GM21786 (cell line): ENCODE results near the gene FBXL3.

ENCODE experiments used
- ATAC-seq: cut with Tn5 transposase; IDR thresholded peaks from one replicate; pipeline ENCODE4 v1.9.1; 2021; ENCODE audit not compliant: unreplicated experiment

The FBXL3 gene, protein sequence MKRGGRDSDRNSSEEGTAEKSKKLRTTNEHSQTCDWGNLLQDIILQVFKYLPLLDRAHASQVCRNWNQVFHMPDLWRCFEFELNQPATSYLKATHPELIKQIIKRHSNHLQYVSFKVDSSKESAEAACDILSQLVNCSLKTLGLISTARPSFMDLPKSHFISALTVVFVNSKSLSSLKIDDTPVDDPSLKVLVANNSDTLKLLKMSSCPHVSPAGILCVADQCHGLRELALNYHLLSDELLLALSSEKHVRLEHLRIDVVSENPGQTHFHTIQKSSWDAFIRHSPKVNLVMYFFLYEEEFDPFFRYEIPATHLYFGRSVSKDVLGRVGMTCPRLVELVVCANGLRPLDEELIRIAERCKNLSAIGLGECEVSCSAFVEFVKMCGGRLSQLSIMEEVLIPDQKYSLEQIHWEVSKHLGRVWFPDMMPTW

DNA sequence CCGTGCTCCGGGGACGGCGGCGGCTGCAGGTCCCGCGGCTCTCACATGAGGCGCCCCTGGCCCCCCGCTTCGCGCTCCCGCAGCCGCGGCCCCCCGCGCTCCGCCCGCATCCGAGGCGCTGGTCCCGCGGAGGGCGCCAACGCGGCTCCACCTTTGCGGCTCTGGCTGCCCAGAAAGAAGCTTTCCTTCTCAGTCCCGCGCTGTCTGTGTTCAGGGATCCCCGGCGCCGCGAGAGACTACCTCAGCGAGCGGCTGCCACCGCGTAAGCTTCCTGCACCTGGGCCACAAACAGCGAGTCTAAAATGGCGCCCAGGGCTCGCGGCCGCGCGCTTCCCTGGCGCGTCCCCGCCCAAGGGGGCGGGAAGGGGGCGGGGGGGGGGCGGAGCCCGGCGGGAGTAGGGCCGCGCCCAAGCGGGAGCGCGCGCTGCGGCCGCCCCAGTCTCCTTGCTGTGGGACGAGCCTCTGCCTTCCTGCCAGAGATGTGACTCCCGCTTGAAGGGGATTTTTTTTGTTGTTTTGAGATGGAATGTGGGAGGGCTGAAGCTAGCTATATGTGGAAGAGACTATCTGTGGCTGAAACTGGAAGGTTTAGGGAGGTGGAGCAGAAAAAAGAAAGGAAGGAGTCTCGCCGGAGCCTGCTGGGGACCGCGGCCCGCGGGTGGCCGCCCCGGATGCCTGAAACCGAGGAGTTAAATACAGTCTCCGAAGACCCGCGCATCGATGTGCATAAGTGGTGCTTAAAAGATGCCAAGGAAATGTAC lies at the start of gene FBXL3:
Gene FBXL3 (minus strand): TSS at position 299 of the 761 bp plus-strand sequence. CDS start 5,299 bp downstream, outside the sequence.
- ATAC-seq, result peak; percentile 51

DNA sequence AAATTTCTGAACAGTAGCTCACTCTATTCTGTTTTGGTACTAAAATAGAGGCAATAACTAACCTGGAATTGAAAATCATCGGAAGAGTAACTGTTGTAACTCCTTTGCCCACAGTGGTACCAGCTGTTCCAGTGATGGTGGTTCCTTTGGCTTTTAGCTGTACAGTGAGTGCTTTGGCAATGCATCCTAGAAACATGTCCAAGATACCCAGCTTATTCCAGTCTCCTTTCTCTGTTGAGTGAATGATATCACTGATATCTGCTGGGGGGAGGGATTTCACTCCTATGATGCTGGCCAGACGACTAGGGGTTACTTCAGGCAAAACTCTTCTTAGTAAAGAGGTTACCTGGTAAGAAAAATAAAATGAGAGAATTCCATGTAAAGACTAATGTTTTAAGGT lies 40.6 kb upstream of the FBXL3 start:
- no peak for ATAC-seq

DNA sequence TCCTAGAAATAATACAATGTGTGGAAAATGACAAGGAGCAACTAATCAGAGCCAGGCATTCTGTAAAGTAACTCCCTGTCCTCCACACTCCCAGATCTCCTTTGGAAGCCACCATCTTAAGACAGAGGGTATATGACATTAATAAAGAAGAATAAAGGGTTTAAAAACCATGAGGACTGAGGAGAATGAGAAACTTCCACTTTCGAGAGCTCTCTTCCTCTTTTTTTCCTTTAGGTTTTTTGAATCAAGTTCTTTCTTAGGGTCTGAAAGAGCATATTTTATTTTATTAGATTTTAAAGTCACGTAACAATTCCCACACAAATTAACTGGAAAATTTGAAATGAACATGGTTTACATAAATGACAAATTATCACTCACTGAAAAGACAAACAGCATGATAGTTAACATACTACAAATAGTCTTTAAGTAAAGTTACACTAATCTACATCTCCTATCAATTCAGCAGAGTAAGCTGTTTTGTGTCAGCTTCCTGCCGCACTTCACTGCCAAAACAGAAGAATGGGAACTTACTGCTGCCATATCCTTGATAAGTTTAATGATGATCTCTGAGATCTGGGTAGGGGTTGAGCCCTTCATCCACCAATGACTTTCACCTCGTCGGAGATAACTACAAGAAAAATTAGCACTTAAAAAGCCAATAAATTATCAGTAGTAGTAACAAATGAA lies 38.6 kb upstream of the FBXL3 start:
- no peak for ATAC-seq

DNA sequence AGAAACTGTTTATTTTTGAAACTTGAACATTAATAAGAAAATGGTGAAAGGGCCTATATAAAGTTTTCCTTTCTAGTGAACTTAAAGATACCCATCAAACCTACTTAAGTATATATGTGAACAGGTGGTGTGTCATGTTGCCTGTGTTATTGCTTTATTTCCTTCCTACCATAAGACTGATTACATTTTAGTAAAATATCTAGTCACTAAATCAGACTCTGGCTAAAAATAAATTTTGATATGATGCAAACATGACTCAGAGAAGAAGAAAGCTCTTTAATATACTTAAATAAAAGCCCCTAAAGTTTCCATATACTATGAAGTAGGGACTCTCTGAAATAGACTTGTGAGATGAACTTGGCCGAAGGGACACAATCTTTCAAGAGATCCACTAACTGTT lies 35.1 kb upstream of the FBXL3 start:
- no peak for ATAC-seq

DNA sequence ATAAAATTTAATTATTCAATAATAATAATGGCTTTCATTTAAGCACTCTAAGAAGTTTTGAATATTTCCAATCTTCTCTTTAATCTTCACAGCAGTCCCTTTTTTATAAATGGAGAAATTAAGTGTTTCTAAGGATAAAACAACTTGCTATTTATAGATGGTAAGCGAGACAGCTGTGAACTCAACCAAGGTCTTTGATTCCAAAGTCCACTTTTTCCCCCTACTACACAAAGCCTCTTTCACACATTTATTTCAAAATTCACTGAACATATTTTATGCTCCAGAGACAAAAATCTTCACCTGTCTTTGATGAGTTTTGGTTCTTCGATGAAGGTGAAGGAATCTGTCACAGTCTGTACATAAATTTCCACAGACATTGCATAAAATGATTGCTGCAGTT lies 34.4 kb upstream of the FBXL3 start:
- no peak for ATAC-seq

DNA sequence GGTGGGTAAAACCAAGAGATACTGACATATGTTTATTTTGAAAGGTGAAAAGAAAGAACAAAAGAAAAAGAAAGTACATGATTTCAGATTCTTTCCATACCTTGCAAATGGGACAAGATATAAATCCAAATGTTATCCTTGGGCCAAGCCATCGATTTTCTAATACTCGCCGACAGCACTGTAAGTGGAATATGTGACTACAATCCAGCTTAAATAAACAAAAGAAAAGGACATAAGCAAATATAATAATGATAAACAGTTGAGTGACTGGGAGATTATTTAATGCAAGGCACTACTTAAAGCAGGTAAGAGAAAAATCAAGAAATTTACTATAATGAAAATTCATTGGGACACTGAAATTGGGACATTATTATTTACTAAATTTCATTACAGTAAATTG lies 29.9 kb upstream of the FBXL3 start:
- ATAC-seq, result no peak

DNA sequence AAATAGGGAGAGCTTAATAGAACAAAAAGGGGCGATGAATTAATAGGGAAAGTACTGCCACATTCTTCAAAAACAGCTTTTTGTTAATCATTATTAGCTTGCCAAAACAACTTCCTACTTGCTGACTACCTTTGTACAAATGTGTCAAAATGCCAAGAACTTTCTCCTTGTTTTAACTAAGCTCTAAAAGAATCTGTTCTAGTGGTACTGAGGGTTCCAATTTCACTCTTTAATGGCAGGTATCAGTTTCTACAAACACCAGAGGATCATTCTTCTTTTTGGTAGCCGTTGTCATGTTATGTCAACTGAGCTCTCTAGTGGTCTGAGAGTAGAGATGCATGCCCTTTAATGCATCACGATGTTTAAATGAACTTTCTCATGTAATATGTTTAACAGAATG lies 29.4 kb upstream of the FBXL3 start:
- no peak for ATAC-seq

DNA sequence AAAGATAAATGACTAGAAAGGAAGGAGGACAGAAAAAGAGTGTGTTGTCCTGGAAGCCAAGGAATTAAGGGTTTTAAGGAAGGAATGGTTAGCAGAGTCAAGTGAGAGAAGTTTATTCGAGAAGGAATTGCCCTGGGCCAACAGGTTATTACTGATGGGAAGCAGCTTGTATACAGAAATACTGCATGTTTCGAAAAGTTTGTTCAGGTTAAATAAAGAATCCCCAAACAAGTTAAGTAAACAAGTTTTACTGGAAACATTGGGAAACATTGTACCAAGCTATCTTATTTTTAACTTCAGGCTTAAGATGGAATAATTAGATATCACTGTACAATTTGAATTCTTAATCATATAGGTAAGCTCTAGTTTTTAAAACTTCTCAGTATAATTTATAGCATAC lies 28.2 kb upstream of the FBXL3 start:
- no peak for ATAC-seq

DNA sequence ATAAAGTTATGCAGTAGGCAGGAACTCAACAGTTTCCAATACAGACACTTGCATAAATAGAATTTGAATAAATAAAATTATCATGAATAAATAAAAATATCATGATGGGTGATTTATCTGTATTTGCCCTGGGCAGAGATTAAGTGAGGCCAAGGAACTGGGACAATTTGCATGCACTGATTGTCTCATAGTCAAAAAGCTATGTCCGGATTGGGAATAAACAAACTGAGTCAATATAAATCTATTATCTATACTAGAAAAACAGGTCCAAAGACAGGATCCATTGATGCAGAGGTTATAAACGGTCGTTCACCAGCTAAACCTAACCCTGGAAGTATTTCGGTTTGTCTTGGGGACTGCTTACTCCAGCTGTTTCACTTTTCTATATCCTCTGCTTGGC lies 26.2 kb upstream of the FBXL3 start:
- no peak for ATAC-seq

DNA sequence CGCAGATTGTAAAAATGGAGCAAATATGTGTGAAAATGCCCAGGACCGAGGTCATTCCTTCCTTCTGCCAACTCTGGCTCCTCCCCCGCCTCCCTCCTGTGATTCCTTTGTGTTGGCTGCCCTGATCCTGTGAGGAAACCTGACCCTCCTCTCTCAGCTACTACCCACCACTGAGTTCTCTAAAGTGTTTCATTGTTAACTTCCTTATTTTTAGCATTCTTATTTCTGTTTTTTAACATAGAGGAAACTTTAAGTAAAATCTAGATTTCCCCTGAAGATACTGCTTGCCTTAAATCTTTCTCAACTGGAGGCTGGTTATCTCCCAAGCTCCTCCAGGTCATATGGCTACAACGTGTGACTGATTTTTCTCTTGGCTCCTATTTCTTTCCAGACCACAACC lies 21.7 kb upstream of the FBXL3 start:
- ATAC-seq, result no peak

DNA sequence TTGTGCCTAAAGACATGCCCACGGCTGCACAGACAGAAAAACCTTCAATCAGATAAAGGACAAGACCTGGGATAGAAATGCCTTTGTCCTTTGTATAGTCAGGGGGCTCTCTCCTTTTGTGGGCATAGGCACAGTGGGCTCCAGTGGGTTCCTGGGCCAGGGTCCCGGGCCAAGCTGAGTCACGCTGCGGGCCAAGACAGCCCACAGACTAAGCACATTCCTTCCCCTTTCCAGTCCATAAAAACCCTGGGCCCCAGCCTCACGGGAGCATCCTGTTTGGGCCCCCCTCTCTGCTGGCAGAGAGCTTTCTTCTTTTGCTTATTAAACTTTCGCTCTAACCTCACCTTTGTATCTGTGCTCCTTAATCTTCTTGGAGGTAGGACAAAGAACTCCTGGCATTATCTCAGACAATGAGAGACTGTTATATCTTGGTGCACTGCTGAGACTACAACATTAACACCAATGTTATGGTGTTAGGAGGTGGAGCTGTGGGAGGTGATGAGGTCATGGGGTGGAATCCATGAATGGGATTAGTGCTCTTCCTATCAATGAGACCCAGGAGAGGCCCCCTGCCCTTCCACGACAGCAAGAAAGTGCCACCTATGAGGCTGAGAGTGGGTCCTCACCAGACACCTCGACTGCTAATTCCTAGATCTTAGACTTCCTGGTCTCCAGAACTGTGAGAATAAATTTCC lies 20.8 kb upstream of the FBXL3 start:
- no peak for ATAC-seq

DNA sequence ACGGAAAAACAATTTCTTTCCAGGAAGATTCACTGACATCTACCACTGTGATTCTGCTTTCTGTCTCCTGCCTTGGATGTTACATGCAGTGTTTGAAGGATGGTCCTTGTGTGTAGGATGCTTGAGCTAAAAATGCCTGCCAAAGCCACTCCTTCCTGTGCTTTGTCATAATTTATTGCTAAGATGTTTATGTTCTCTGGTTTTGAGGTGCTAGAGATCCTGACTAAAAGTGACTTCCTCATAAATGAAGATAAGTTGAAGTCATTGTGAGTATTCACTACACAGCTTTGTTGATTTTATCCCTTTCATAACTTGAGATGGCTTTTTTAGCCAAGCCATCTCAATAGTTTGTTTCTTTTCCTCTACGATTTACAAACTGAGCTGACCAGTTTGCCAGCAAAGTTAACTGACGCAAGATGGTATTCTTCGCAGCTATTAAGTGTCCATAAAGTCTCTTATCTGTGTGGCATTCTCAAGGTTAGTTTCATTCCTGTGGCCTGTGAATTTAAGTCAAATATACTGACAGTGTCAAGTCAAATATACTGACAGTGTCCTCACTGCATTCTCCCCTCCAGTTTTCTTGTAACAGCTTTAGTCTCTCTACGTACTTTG lies 15.7 kb upstream of the FBXL3 start:
- ATAC-seq, result no peak

DNA sequence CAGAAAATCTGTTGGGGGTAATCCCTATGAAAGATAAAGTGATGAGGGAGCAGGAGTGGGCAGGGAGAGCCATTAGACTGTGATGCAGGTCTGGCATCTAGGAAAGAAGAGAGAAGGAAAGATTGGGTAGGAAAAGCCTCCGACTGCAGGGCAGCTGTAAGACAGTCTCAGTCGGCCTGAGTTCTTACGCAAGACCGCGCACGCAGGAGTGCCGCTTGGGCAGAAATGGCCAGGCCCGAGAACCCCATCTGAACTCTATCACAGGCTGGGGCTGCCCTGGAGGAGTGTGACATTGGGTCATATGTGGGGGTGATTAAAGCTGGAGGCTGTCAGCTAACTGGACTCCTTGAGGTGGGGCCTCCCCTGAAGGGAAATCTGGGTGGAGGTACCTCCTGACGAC lies 13.9 kb upstream of the FBXL3 start:
- no peak for ATAC-seq

DNA sequence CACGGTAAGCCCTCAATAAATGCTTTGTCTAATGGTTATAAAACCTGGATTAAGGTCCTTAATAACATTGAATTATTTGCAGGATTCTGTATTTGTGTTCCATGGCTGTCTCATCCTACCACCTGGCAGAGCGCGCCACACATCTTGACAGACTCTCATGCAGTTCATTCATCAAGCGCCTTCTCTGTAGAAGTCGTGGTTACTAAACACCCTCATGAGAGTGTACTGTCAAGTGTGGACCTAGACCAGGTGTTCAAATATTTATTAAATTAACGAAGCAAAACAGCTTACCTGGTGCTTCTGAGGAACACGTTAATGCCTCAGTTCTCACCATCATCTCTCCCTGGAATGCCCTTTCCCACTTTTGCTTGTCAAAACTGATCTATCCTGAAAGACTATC lies 13.1 kb upstream of the FBXL3 start:
- ATAC-seq, result no peak

DNA sequence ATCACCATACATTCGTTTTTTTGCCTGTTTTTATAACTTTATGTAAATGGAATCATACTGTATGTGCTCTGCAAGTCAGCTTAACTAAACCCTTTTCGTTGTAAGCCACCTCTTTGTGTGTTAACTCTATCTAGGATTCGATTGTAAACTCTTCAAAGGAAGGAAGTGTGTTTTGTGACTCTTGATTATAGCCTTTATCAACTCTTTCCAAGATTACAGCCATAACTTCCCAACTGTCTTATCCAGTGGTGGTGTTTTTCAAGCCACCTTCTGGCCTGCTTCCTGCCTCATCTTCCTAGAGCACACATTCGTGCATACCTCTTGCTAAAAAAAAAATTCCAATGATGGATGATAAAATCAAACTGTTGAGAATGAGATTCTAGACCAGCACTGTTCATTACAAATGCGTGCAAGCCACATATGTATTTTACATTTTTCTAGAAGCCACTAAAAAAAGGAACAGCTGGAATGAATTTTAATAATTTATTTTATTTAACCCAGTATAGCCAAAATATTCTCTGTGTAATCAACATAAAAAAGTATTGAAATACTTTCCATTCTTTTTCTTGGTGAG lies 12.0 kb upstream of the FBXL3 start:
- no peak for ATAC-seq

DNA sequence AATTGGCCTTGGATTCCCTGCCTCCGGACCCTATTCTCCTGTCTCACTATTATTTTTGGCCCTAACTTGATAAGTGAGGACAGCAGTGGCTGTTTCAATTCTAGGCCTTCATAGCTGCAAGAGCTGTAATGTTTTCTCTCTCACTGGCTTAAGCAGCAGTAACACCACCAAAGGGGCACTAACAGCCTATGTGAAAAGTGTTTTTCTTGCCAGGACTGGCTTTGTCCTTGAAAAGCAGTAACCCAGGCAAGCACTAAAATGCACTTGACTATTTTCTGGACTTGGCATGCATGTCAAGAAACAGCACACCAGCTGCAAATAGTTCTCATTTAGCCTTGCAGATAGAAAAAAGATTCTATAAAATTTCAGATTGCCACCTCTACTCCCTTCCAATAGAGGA lies 9.3 kb upstream of the FBXL3 start:
- ATAC-seq, result no peak

DNA sequence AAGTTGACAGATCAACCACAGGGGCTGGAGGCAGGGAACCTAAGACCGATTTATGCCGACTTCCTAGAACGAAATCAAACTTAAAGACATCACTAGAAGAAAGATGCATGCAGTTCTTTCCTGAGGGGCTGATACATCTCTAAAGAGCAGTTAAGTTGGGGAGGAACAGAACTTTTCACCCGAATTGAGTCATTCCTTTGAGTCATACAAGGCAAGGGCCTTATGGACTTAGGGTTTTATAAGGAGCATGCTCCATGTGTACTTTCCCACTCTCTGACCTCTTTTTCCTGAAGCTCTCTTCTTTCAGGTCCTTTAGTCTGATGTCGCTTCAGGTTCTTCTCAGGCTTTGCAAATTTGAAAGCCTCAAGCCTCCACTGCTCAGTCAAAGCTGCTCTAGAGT lies 7.9 kb upstream of the FBXL3 start:
- ATAC-seq, result no peak

DNA sequence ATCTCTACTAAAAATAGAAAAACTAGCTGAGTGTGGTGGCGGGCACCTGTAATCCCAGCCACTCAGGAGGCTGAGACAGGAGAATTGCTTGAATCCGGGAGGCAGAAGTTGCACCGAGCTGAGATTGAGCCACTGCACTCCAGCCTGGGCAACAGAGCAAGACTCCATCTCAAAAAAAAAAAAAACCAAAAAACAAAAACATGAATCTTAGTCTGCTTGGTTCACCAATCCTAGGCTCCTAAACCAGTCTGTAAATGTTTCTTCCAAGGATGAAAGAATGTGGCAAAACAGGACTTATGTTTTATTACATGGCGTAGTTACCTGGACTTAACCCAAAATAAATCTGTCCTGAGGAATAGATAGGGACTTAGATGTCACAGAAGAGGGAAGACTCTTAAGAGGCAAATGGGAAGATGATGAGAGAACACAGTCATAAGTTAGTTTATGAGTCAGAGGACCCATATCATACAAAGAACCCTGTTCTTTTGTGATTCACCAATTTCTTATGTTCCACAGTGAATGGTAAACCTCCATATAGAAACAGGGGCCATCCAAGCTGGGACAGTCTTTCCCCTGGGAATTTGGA lies 6.9 kb upstream of the FBXL3 start:
- no peak for ATAC-seq

DNA sequence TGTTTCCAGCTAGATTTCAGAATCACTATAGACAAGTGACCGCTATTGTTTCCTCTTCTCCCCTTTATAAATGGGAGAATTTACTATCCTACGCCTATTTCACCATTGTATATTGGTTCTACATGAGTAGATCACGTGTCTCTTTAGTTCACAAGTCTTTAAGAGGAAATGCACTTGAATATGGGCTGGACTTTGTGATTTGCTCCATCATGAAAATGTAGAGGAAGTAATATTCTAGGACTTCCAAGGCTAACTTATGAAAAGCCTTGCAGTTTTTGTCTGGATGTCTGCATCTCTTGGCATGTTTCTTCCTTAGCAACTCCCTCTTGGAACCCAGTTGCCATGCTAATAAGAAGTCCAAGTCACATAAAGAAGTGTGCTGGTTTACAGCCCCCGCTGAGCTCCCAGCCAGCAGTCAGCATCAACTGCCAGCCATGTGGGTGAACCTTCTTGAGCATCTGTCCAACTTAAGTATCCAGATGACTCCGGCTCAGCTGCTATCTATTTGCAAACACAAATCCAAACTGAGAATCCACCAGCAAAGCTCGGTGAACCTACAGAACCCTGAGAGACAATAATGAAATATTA lies 4.8 kb upstream of the FBXL3 start:
- no peak for ATAC-seq

DNA sequence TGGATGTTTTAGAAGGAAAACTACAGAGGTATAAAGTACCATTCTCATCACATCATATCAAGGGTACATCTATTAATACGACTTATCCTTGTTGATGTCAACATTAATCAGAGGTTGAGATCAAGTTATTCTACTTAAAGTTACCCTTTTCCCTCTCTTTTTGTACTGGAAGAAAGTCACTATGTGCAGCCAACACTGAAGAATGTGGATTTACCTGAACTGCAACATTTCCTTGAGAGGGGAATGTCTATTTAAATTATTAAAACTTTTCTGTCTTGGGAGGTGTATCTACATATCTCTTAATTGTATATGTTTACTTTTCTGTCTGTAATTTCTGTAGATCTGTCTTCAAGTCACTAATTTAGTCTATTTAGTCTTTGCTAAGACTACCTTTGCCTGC lies 2.5 kb upstream of the FBXL3 start:
- ATAC-seq, result no peak
